CD8-positive, alpha-beta memory T cell (primary cell): ENCODE measurements around the gene GUCY1A2. TPM values are rescaled to one million over a fixed set of nuclear protein-coding genes. Genes with fewer than 3 reads are reported as not detected.

ENCODE experiments used
- CTCF ChIA-PET: fragments of 350-600 bp; sonication (Branson Sonifier 250); formaldehyde crosslinking; loops from one replicate; lab custom pipeline; 2021; ENCODE audit warnings: antibody characterized with exemption; lab: Charles Lee
- POLR2A ChIA-PET: fragments of 350-600 bp; sonication (Branson Sonifier 250); formaldehyde crosslinking; loops from one replicate; lab custom pipeline; 2021; ENCODE audit warnings: antibody characterized with exemption; lab: Charles Lee
- DNase-seq, 5 donors: peaks; one replicate each; pipeline versions ENCODE4 v3.0.0 to v3.0.0-alpha.2; 2020 to 2022; ENCODE audit warnings: mixed read lengths in 1 of 5
- H3K27ac ChIP-seq: one replicate; pipeline ENCODE4 v1.7.0; 2013; ENCODE audit warnings: low read depth, mild to moderate bottlenecking, low read length, moderate library complexity
- H3K27me3 ChIP-seq: 2 replicates; pipeline ENCODE4 v1.7.0; 2013; ENCODE audit warnings: low read length, mild to moderate bottlenecking; ENCODE audit not compliant: insufficient read depth, poor library complexity, severe bottlenecking
- H3K36me3 ChIP-seq: 2 replicates; pipeline ENCODE4 v1.7.0; 2013; ENCODE audit warnings: mild to moderate bottlenecking, low read length, moderate library complexity; ENCODE audit not compliant: insufficient read depth
- H3K4me1 ChIP-seq: 2 replicates; pipeline ENCODE4 v1.7.0; 2013; ENCODE audit warnings: mild to moderate bottlenecking, low read length, moderate library complexity; ENCODE audit not compliant: insufficient read depth
- H3K4me3 ChIP-seq: 2 replicates; pipeline ENCODE4 v1.7.0; 2013; ENCODE audit warnings: mild to moderate bottlenecking, low read length
- H3K9me3 ChIP-seq: 2 replicates; pipeline ENCODE4 v1.7.0; 2013; ENCODE audit warnings: mild to moderate bottlenecking, low read length
- H3K27ac Mint-ChIP-seq, 8 donors: one replicate each; pipeline ENCODE4 v1.8.0; 2020 to 2021; ENCODE audit warnings: mixed read lengths in 8 of 8, mild to moderate bottlenecking in 6 of 8, inconsistent platforms in 3 of 8, moderate library complexity in 3 of 8
- H3K27me3 Mint-ChIP-seq, 2 donors: one replicate each; pipeline ENCODE4 v1.8.0; 2020 to 2021; ENCODE audit warnings: mixed read lengths in 2 of 2, mild to moderate bottlenecking in 1 of 2, moderate library complexity in 1 of 2
- H3K36me3 Mint-ChIP-seq, 3 donors: one replicate each; pipeline ENCODE4 v1.8.0; 2020 to 2021; ENCODE audit warnings: mixed read lengths in 3 of 3, inconsistent platforms in 1 of 3, mild to moderate bottlenecking in 1 of 3
- H3K4me1 Mint-ChIP-seq, 3 donors: one replicate each; pipeline ENCODE4 v1.8.0; 2020 to 2021; ENCODE audit warnings: mixed read lengths in 3 of 3, inconsistent platforms in 1 of 3, mild to moderate bottlenecking in 1 of 3
- H3K4me3 Mint-ChIP-seq, 7 donors: one replicate each; pipeline ENCODE4 v1.8.0; 2020 to 2021; ENCODE audit warnings: mixed read lengths in 7 of 7, mild to moderate bottlenecking in 6 of 7, moderate library complexity in 4 of 7, inconsistent platforms in 2 of 7
- H3K9me3 Mint-ChIP-seq, 5 donors: one replicate each; pipeline ENCODE4 v1.8.0; 2020 to 2022; ENCODE audit warnings: mixed read lengths in 5 of 5, mild to moderate bottlenecking in 3 of 5, moderate library complexity in 2 of 5, inconsistent platforms in 1 of 5
- polyA plus RNA-seq: library from polyadenylated mRNA; unstranded; fragments of 300-500 nt; fragmentation: Illumina TruSeq; gene quantifications from one replicate; pipeline ENCODE4 v1.2.3, GENCODE V29; 2021
- total RNA-seq, 2 experiments: library from RNA; stranded (reverse); gene quantifications; one replicate each; pipeline ENCODE4 v1.2.3, GENCODE V29; 2021

GUCY1A2 gene
- total and polyA plus RNA-seq, 3 experiments from 2014 or later: not detected

GRCh38 chr11:106990331-106990730, 27.9 kb downstream of the GUCY1A2 start:
- CTCF ChIA-PET: no interaction called here
- no peaks in the 10 kb centered on the region for H3K36me3 ChIP-seq

DNA sequence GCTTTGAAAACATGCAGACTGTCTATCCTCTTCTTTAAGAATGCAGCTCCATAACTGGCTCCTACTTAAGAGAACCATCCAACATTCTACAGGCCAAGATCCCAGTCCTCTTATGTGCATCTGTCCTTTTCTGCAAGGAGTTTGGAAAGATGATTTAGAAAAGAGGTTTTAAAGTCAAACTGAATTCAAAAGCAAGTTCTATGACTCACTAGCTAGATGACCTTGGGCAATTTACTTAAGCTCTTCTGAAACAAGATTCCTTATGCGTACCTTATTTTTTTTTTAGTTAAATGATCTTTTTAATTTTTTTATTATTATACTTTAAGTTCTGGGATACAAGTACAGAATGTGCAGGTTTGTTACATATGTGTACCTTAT, 29.2 kb downstream of the GUCY1A2 start:
- Histone ChIP-seq H3K27me3 (no peaks in the 10 kb centered on the region), H3K4me3 (no peak overlapping the region), H3K36me3 (no peaks in the 10 kb centered on the region), H3K9me3 (no peaks in the 10 kb centered on the region), H3K27ac (no peak overlapping the region), H3K4me1 (no peaks in the 10 kb centered on the region)
- Mint-ChIP-seq H3K27ac (no peak overlapping the region), H3K9me3 (peaks cover 0 to 12% (median 5%) of the 10 kb centered on the region in 5 donors), H3K27me3 (no peaks in the 10 kb centered on the region), H3K4me3 (no peak overlapping the region), H3K4me1 (no peaks in the 10 kb centered on the region), H3K36me3 (no peaks in the 10 kb centered on the region)
- ChIA-PET CTCF (no interaction called here), POLR2A (no interaction called here)
- DNase-seq: no peak

More at GRCh38 chr11:106990331-106990730, 27.9 kb downstream of the GUCY1A2 start:
- Mint-ChIP-seq H3K36me3 (no peaks in the 10 kb centered on the region), H3K4me3 (no peak overlapping the region), H3K27me3 (no peaks in the 10 kb centered on the region), H3K4me1 (no peaks in the 10 kb centered on the region), H3K9me3 (peaks cover 0 to 8% (median 5%) of the 10 kb centered on the region in 5 donors), H3K27ac (no peak overlapping the region)
- no peak for DNase-seq
- Histone ChIP-seq H3K4me1 (no peaks in the 10 kb centered on the region), H3K27ac (no peak overlapping the region), H3K27me3 (no peaks in the 10 kb centered on the region), H3K9me3 (no peaks in the 10 kb centered on the region), H3K4me3 (no peak overlapping the region)
- POLR2A ChIA-PET: no interaction called here

GRCh38 chr11:106988151-106989077, 29.9 kb downstream of the GUCY1A2 start:
- Mint-ChIP-seq H3K27me3 (no peaks in the 10 kb centered on the region), H3K4me1 (no peaks in the 10 kb centered on the region), H3K9me3 (peaks cover 0 to 9% (median 5%) of the 10 kb centered on the region in 5 donors), H3K4me3 (no peak overlapping the region), H3K27ac (no peak overlapping the region), H3K36me3 (no peaks in the 10 kb centered on the region)
- Histone ChIP-seq H3K36me3 (no peaks in the 10 kb centered on the region), H3K4me1 (no peaks in the 10 kb centered on the region), H3K4me3 (no peak overlapping the region), H3K27ac (no peak overlapping the region), H3K27me3 (no peaks in the 10 kb centered on the region), H3K9me3 (no peaks in the 10 kb centered on the region)
- ChIA-PET POLR2A (no interaction called here), CTCF (no interaction called here)
- no peak for DNase-seq

DNA sequence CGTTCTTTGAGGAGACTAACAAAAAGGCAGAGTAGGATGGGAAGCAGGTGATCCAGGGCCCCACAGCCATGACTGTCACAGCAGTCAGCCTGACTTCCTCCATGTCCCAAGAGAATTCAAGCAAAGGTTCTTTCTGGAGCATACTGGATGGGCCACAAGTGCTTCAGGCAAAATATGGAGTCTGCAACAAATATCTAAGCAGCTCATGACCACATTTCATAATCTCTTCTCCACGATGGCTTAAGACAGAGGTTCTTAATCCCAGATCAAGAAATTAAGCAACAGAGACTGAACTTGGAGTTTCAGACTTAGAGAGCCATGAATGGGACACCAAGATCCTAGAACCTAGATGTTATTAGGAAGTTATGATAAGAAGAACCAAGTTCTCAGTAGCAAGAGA, 31.6 kb downstream of the GUCY1A2 start:
- Mint-ChIP-seq H3K36me3 (no peaks in the 10 kb centered on the region), H3K4me3 (no peak overlapping the region), H3K9me3 (peaks cover 0 to 21% (median under 1%) of the 10 kb centered on the region in 5 donors), H3K27me3 (no peaks in the 10 kb centered on the region), H3K4me1 (no peaks in the 10 kb centered on the region), H3K27ac (no peak overlapping the region)
- no peak overlapping the region for H3K4me3 ChIP-seq
- H3K4me1 ChIP-seq: no peaks in the 10 kb centered on the region
- ChIA-PET POLR2A (no interaction called here), CTCF (no interaction called here)
- no peaks in the 10 kb centered on the region for H3K36me3 ChIP-seq
- H3K27ac ChIP-seq: no peak overlapping the region
- no peaks in the 10 kb centered on the region for H3K27me3 ChIP-seq
- no peak for DNase-seq
- H3K9me3 ChIP-seq: no peaks in the 10 kb centered on the region

DNA sequence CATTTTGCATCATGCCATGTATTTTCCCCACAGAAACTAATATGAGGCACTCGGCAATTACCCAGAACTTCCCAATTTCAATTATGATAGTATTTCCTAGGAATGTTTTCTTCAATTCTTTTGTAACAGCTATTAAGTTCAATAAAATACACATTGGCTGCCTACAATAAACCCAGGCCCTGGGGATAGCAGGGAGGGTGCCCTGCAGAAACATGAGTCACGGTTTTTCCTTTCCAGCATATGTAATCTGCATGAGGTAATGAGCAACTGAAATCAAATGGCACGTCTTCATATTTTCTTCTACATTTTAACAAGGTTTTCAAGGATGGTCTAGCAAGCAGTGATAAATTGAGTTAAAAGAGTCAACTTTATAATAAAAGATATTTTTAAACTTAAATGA, 32.0 kb downstream of the GUCY1A2 start:
- Histone ChIP-seq H3K36me3 (no peaks in the 10 kb centered on the region), H3K27me3 (no peaks in the 10 kb centered on the region), H3K9me3 (no peaks in the 10 kb centered on the region), H3K4me1 (no peaks in the 10 kb centered on the region), H3K4me3 (no peak overlapping the region), H3K27ac (no peak overlapping the region)
- Mint-ChIP-seq H3K4me1 (no peaks in the 10 kb centered on the region), H3K27me3 (no peaks in the 10 kb centered on the region), H3K36me3 (no peaks in the 10 kb centered on the region), H3K27ac (no peak overlapping the region), H3K4me3 (no peak overlapping the region), H3K9me3 (peaks cover 0 to 21% (median 0%) of the 10 kb centered on the region in 5 donors)
- POLR2A ChIA-PET: no interaction called here
- no peak for DNase-seq
- CTCF ChIA-PET: no interaction called here

GRCh38 chr11:106983991-106984390, 34.3 kb downstream of the GUCY1A2 start:
- Histone ChIP-seq H3K27me3 (no peaks in the 10 kb centered on the region), H3K27ac (no peak overlapping the region), H3K9me3 (no peaks in the 10 kb centered on the region), H3K4me3 (no peak overlapping the region), H3K36me3 (no peaks in the 10 kb centered on the region), H3K4me1 (no peaks in the 10 kb centered on the region)
- H3K4me1 Mint-ChIP-seq: no peaks in the 10 kb centered on the region
- H3K4me3 Mint-ChIP-seq: no peak overlapping the region
- CTCF ChIA-PET: no interaction called here
- H3K36me3 Mint-ChIP-seq: no peaks in the 10 kb centered on the region
- no peak for DNase-seq
- POLR2A ChIA-PET: no interaction called here
- H3K9me3 Mint-ChIP-seq: peaks cover 0 to 16% (median 3%) of the 10 kb centered on the region in 5 donors
- no peak overlapping the region for H3K27ac Mint-ChIP-seq
- H3K27me3 Mint-ChIP-seq: peaks cover 0 to 2% of the 10 kb centered on the region in 2 donors

- no peak for DNase-seq
- ChIA-PET CTCF (no interaction called here), POLR2A (no interaction called here)
- peaks cover 0 to 16% (median 3%) of the 10 kb centered on the region in 5 donors for H3K9me3 Mint-ChIP-seq
- H3K27me3 Mint-ChIP-seq: peaks cover 0 to 2% of the 10 kb centered on the region in 2 donors
- no peaks in the 10 kb centered on the region for H3K9me3 ChIP-seq
- no peaks in the 10 kb centered on the region for H3K36me3 ChIP-seq
- no peaks in the 10 kb centered on the region for H3K4me1 Mint-ChIP-seq
- no peak overlapping the region for H3K27ac Mint-ChIP-seq
- H3K27me3 ChIP-seq: no peaks in the 10 kb centered on the region
- no peak overlapping the region for H3K27ac ChIP-seq
- no peaks in the 10 kb centered on the region for H3K4me1 ChIP-seq
- H3K4me3 ChIP-seq: no peak overlapping the region
- no peaks in the 10 kb centered on the region for H3K36me3 Mint-ChIP-seq
- no peak overlapping the region for H3K4me3 Mint-ChIP-seq
Measured at GRCh38 chr11:106983261-106983660, 35.0 kb downstream of the GUCY1A2 start.

DNA sequence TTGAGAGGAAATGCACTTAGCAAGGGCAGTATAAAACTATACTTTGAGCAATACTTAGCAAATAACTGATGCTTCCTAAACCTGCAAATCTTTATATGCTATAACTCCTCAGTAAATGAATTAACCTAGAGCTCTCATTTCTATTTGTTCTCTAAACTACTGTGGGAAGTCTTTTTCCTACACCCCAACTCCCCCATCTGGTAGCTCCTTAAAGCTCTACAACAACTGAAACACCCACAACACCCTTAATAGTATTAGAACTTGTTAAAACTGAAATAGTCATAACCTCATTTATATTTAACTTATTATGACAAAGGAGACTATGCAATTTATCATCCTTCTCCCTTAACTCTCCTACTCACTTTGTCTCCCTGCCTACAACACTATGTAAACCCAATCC, 43.4 kb downstream of the GUCY1A2 start:
- no peaks in the 10 kb centered on the region for H3K4me1 ChIP-seq
- ChIA-PET CTCF (no interaction called here), POLR2A (no interaction called here)
- H3K36me3 ChIP-seq: no peaks in the 10 kb centered on the region
- Mint-ChIP-seq H3K4me1 (no peaks in the 10 kb centered on the region), H3K27me3 (no peaks in the 10 kb centered on the region), H3K4me3 (no peak overlapping the region), H3K36me3 (no peaks in the 10 kb centered on the region), H3K9me3 (peaks cover 0 to 3% (median 0%) of the 10 kb centered on the region in 5 donors), H3K27ac (no peak overlapping the region)
- no peaks in the 10 kb centered on the region for H3K9me3 ChIP-seq
- DNase-seq: no peak
- H3K27ac ChIP-seq: no peak overlapping the region
- H3K27me3 ChIP-seq: no peaks in the 10 kb centered on the region
- no peak overlapping the region for H3K4me3 ChIP-seq
